Duodenal mucosa (tissue), 2 donors: ENCODE data around the gene DLGAP3.

Experiments used
- H3K27ac ChIP-seq: one replicate; pipeline ENCODE4 v1.7.0; 2013; ENCODE audit warnings: low read depth, low read length
- H3K27me3 ChIP-seq, 2 donors: one replicate each; pipeline ENCODE4 v1.7.0; 2013; ENCODE audit warnings: low read length in 2 of 2, control low read depth in 1 of 2; ENCODE audit not compliant: insufficient read depth in 2 of 2, control insufficient read depth in 1 of 2
- H3K36me3 ChIP-seq, 2 donors: one replicate each; pipeline ENCODE4 v1.7.0; 2013; ENCODE audit warnings: low read length in 2 of 2, control low read depth in 1 of 2; ENCODE audit not compliant: insufficient read depth in 2 of 2, control insufficient read depth in 1 of 2
- H3K4me1 ChIP-seq, 2 donors: one replicate each; pipeline ENCODE4 v1.7.0; 2013; ENCODE audit warnings: low read length in 2 of 2, control low read depth in 1 of 2; ENCODE audit not compliant: insufficient read depth in 2 of 2, control insufficient read depth in 1 of 2
- H3K4me3 ChIP-seq, 2 donors: one replicate each; pipeline ENCODE4 v1.7.0; 2013; ENCODE audit warnings: low read length in 2 of 2, low read depth in 1 of 2
- H3K9ac ChIP-seq, 2 donors: one replicate each; pipeline ENCODE4 v1.7.0; 2013; ENCODE audit warnings: low read length in 2 of 2, low read depth in 1 of 2
- H3K9me3 ChIP-seq, 2 donors: one replicate each; pipeline ENCODE4 v1.7.0; 2013; ENCODE audit warnings: low read length in 2 of 2, control low read depth in 1 of 2; ENCODE audit not compliant: control insufficient read depth in 1 of 2

DLGAP3 gene

GRCh38 chr1:34929497-34929852 lies at the start of gene DLGAP3:
DLGAP3 (minus strand) TSS chr1:34929650; CDS start chr1:34905383, 24,267 bp downstream.
- no peak within 1 kb of the TSS for H3K27ac ChIP-seq

GRCh38 chr1:34978921-34979320 lies 49.5 kb upstream of the DLGAP3 start:
- peaks cover 4 to 5% of the 10 kb centered on the region in 2 donors for H3K4me1 ChIP-seq
- no peak overlapping the region for H3K9ac ChIP-seq
- no peak overlapping the region for H3K4me3 ChIP-seq
- H3K27ac ChIP-seq, result no peak overlapping the region
- H3K27me3 ChIP-seq, result no peaks in the 10 kb centered on the region
- peaks cover 3 to 13% of the 10 kb centered on the region in 2 donors for H3K36me3 ChIP-seq
- no peaks in the 10 kb centered on the region for H3K9me3 ChIP-seq

More at GRCh38 chr1:34929497-34929852, at the start of gene DLGAP3:
- H3K4me1 ChIP-seq, result peaks cover 0 to 9% of the 10 kb centered on the region in 2 donors
- H3K36me3 ChIP-seq, result no peaks in the 10 kb centered on the region
- no peak within 1 kb of the TSS for H3K9ac ChIP-seq
- H3K4me3 ChIP-seq, result peak within 1 kb of the TSS in 1 of 2 donors; percentile 44
- H3K9me3 ChIP-seq, result no peaks in the 10 kb centered on the region
- peaks cover 27 to 51% of the 10 kb centered on the region in 2 donors for H3K27me3 ChIP-seq

GRCh38 chr1:34977858-34978257 lies 48.4 kb upstream of the DLGAP3 start:
- H3K4me1 ChIP-seq, result no peaks in the 10 kb centered on the region
- no peak overlapping the region for H3K27ac ChIP-seq
- H3K4me3 ChIP-seq, result no peak overlapping the region

GRCh38 chr1:34977210-34977471 lies 47.7 kb upstream of the DLGAP3 start:
- Histone ChIP-seq H3K4me3 (no peak overlapping the region), H3K9ac (no peak overlapping the region), H3K27ac (no peak overlapping the region), H3K9me3 (no peaks in the 10 kb centered on the region), H3K36me3 (peaks cover 3 to 13% of the 10 kb centered on the region in 2 donors), H3K4me1 (no peaks in the 10 kb centered on the region), H3K27me3 (no peaks in the 10 kb centered on the region)

More at GRCh38 chr1:34977858-34978257, 48.4 kb upstream of the DLGAP3 start:
- peaks cover 3 to 13% of the 10 kb centered on the region in 2 donors for H3K36me3 ChIP-seq
- H3K9me3 ChIP-seq, result no peaks in the 10 kb centered on the region
- no peaks in the 10 kb centered on the region for H3K27me3 ChIP-seq
- H3K9ac ChIP-seq, result no peak overlapping the region

GRCh38 chr1:34976384-34977209 lies 47.1 kb upstream of the DLGAP3 start:
- Histone ChIP-seq H3K27me3 (no peaks in the 10 kb centered on the region), H3K9ac (no peak overlapping the region), H3K9me3 (no peaks in the 10 kb centered on the region), H3K4me1 (no peaks in the 10 kb centered on the region), H3K4me3 (no peak overlapping the region), H3K27ac (no peak overlapping the region), H3K36me3 (peaks cover 3 to 8% of the 10 kb centered on the region in 2 donors)

- Histone ChIP-seq H3K27me3 (no peaks in the 10 kb centered on the region), H3K36me3 (peaks cover 3% of the 10 kb centered on the region in 2 donors), H3K9me3 (no peaks in the 10 kb centered on the region), H3K4me3 (no peak overlapping the region), H3K4me1 (no peaks in the 10 kb centered on the region), H3K27ac (no peak overlapping the region), H3K9ac (no peak overlapping the region)
These were observed 46.3 kb upstream of the DLGAP3 start for GRCh38 chr1:34975771-34976170.

GRCh38 chr1:34975338-34975737 lies 45.9 kb upstream of the DLGAP3 start:
- no peaks in the 10 kb centered on the region for H3K4me1 ChIP-seq
- H3K27me3 ChIP-seq, result no peaks in the 10 kb centered on the region
- no peak overlapping the region for H3K27ac ChIP-seq
- no peaks in the 10 kb centered on the region for H3K9me3 ChIP-seq
- H3K36me3 ChIP-seq, result peaks cover 0 to 3% of the 10 kb centered on the region in 2 donors
- no peak overlapping the region for H3K4me3 ChIP-seq
- no peak overlapping the region for H3K9ac ChIP-seq

GRCh38 chr1:34974626-34975025 lies 45.2 kb upstream of the DLGAP3 start:
- no peaks in the 10 kb centered on the region for H3K27me3 ChIP-seq
- H3K4me1 ChIP-seq, result no peaks in the 10 kb centered on the region
- no peak overlapping the region for H3K9ac ChIP-seq
- H3K27ac ChIP-seq, result no peak overlapping the region
- no peak overlapping the region for H3K4me3 ChIP-seq
- no peaks in the 10 kb centered on the region for H3K9me3 ChIP-seq
- peaks cover 0 to 3% of the 10 kb centered on the region in 2 donors for H3K36me3 ChIP-seq

- Histone ChIP-seq H3K9me3 (peaks cover 0 to 3% of the 10 kb centered on the region in 2 donors), H3K27me3 (no peaks in the 10 kb centered on the region), H3K27ac (no peak overlapping the region), H3K36me3 (peaks cover 0 to 3% of the 10 kb centered on the region in 2 donors), H3K4me1 (no peaks in the 10 kb centered on the region), H3K9ac (no peak overlapping the region), H3K4me3 (no peak overlapping the region)
These were observed 43.9 kb upstream of the DLGAP3 start for GRCh38 chr1:34973326-34973725.

GRCh38 chr1:34970829-34971228 lies 41.4 kb upstream of the DLGAP3 start:
- H3K9ac ChIP-seq, result no peak overlapping the region
- H3K4me3 ChIP-seq, result no peak overlapping the region
- H3K27ac ChIP-seq, result no peak overlapping the region
- H3K36me3 ChIP-seq, result no peaks in the 10 kb centered on the region
- peaks cover 0 to 3% of the 10 kb centered on the region in 2 donors for H3K9me3 ChIP-seq
- no peaks in the 10 kb centered on the region for H3K27me3 ChIP-seq
- H3K4me1 ChIP-seq, result no peaks in the 10 kb centered on the region
